GM10847 (cell line): ENCODE measurements around the gene MPP7.

Experiments
- POLR2A ChIP-seq: IDR thresholded peaks from 2 replicates; pipeline ENCODE4 v1.6.1; 2011; ENCODE audit not compliant: insufficient read length; ENCODE audit errors: extremely low read depth

MPP7 gene

DNA sequence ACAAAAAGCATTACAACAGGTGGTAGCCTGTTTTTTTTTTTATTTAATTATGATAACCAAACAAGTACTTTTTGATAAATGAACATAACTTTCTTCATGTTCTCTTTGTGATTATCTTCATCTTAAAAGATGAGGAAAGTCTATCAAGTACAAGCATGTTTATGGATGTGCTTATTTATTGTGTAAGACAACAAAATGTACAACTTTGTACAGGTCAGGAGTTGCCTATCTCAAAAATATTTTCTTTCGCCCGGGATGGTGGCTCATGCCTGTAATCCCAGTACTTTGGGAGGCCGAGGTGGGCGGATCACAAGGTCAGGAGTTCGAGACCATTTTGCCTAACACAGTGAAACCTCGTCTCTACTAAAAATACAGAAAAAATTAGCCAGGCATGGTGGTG is 17.0 kb downstream of the MPP7 start:
- TF ChIP-seq POLR2A = no peak

DNA sequence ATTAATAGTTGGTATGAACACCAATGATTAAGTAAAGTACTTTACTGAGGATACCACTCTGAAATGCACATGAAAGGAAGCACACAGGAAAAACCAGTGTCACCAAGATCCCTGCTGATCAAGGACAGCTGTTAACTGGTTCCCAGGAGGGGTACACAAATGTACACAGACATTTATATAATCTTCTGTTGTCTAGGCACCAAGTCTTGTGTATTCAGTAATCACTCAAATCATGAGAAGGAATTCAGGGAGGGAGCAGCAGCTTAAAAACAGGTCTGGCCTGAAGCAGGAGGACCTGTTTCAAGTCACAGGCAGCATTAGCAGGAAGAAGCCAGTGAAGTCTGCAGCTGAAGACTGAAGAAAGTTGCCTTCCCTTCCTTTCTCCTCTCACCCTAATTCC is 18.7 kb downstream of the MPP7 start:
- no peak for TF ChIP-seq POLR2A

DNA sequence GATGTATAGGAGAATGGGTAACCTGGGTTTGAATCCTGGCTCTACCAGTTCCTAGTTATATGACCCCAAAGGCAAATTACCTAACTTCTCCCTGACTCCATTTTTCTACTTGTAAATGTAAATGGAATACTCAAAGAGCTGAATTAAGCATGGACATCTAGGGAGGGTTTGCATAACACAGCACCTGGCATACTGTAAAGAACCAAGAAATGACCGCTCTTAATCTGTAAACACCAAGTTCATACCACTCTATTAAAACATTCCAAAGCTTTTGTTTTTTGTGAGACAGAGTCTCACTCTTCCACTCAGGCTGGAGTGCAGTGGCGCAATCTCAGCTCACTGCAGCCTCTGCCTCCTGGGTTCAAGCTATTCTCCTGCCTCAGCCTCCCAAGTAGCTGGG is 19.6 kb downstream of the MPP7 start:
- TF ChIP-seq POLR2A = no peak

DNA sequence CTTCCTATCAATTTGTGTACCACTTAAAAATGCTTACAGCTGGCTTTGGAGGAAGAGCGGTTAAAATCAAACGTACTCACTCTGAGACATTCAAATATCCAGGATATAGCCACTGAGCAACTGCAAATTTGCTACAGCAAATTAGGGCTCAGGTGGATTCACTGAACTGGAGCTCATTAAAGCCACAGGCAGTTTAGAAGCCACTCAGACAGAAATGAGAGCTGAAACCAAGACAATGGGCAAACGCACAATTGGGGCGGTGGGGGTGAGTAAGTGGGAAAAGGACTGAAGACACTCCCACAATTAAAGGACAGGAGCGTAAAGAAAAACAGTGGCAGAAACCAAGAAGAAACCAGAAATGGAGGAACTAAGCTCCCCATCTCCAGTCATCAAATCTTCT is 20.5 kb downstream of the MPP7 start:
- TF ChIP-seq POLR2A = no peak

GRCh38 chr10:28281726-28282315 is 21.0 kb downstream of the MPP7 start:
- no peak for TF ChIP-seq POLR2A

DNA sequence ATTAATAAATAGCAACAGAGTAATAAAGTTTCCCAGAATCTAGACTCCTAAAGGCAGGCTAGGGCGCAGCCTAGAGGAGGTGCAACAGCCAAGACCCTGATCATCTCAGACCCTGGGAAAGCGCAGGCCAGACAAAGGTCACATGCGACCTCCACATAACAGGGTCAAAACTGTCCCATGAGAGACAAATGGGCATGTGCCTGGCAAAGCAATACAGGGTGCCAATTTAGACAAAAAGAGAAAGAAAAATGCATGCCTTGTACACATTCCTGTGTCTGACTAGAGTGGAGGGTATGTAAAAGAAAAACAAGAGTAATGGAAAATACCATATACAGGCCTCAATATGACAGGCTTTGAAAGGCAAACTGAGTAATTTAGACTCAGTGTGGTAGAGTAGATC is 22.2 kb downstream of the MPP7 start:
- no peak for TF ChIP-seq POLR2A

DNA sequence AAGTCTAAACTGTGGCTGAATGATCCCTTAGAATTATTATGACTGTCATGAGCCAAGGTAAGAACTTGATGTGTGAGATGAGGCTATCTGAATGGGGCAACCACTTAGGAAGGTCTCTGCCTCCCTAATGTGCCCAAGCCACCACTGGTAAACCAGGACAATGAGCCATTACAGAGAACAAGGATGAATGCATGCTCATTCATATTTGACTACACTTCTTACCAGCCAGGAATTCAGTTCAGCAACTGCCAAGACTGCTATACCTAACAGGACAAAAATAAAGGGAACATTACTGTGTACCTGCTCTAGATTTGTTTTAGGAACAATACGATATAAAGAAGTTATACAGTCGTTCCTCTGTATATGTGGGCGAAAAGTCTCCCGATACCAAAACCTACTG is 23.0 kb downstream of the MPP7 start:
- TF ChIP-seq POLR2A = no peak

- TF ChIP-seq POLR2A = no peak
Measured at GRCh38 chr10:28278842-28279241, 24.0 kb downstream of the MPP7 start.

GRCh38 chr10:28276384-28276783 is 26.5 kb downstream of the MPP7 start:
- no peak for TF ChIP-seq POLR2A

- no peak for TF ChIP-seq POLR2A
Measured at GRCh38 chr10:28274475-28274874, 28.4 kb downstream of the MPP7 start.

DNA sequence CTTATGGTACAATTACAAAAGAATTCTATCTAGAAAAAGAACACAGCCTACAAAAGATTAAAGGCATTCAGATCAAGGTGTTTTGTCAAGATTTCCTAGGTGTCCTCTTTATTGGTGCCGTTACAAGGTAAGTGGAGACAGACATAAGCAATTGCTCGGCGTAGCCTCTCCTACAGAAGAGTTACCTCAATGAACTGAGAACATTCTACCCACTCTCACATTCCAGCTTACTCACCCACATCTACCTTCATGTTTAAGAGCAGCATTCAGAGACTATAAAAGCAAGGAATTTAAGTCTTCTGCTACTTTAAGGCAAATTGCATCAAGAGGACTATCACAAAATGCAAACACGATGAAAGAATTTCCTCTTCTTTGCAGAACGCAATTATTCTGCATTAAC is 29.5 kb downstream of the MPP7 start:
- no peak for TF ChIP-seq POLR2A

DNA sequence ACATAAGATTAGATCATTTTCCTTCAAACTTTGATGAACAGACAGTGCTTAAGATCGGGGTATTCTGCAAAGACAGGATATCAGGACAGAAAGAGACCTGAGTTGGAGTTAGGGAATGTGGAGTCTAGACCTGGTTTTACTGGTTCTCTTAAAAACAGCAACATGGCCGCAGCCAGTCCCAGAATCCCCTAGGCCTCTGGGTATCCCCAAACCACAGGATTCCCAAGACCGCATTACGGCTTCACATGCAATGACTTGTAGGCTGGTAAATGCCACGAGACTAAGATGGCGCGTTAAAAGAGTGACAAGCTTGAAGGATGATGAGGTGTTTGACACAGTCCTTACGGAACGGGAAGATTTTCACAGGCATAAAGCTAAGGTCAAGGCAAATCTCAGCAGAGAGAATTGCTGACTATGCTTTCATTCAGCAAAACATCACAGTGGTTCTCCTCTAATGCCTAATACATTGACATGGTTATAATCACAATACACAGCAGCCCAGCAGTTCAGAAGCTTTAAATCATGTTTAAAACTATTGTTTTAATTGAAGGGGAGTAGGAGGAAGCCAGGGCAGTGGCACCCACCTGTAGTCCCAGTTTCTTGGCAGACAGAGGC is 32.9 kb downstream of the MPP7 start:
- TF ChIP-seq POLR2A = no peak

- no peak for TF ChIP-seq POLR2A
Measured at GRCh38 chr10:28266449-28267224, 36.2 kb downstream of the MPP7 start.

- no peak for TF ChIP-seq POLR2A
Measured at GRCh38 chr10:28263136-28263857, 39.6 kb downstream of the MPP7 start.

DNA sequence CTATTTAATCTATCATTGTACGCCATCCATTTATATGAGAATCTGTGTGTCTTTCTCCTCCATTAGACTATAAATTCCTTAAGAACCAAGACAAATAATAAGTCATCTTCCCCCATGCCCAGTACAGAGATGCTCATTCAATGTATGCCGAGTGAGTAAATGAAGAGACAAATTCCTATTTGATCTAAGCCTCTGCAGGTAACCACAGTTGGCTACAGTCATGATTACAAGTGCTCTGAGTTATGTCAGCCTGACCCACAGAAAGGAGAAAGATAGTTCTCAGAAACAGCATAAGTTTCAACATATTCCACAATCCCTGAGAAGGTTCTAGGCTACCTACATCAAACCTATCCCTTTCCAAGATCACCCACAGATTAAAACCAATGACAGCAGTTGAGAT is 46.1 kb downstream of the MPP7 start:
- no peak for TF ChIP-seq POLR2A

DNA sequence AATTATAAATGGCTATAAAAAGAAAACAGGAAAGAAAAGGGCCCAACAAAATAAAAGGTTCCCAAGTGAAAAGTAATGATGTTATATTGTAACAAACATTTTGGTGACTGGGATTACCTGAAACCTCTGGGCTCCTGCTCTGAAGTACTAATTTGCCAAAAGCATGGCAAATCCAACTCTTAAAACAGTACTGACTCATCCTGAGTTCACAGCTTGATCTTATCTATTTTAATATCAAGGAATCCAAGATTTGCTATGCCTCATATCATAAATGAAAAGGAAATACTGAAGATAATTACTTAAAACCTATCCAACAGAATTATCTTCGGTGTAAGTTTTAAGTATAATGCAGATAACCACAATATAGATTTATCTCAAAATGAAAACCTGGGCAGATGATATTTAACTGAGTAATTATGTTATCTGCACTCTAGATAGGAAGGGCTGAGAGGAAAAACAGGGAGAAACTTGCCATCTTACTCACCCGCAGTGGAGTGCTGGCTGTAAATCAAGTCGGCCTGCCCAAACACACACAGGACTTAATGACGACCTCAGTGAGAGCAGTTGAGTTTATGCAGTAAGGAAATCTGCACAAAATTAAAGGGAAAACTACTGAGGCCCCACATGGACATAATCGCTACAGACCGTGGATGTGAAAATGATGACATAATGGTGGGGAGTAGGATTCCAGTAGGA is 48.4 kb downstream of the MPP7 start:
- TF ChIP-seq POLR2A = no peak
